GM12872 (cell line): ENCODE data around the gene CENPP.

ENCODE experiments used
- TF ChIP-seq, protein P1 (sequence below): IDR thresholded peaks from 3 replicates; pipeline ENCODE4 v1.5.1; 2011; ENCODE audit warnings: low read depth, mild to moderate bottlenecking, low read length, moderate library complexity; ENCODE audit not compliant: insufficient read depth

CENPP gene

DNA sequence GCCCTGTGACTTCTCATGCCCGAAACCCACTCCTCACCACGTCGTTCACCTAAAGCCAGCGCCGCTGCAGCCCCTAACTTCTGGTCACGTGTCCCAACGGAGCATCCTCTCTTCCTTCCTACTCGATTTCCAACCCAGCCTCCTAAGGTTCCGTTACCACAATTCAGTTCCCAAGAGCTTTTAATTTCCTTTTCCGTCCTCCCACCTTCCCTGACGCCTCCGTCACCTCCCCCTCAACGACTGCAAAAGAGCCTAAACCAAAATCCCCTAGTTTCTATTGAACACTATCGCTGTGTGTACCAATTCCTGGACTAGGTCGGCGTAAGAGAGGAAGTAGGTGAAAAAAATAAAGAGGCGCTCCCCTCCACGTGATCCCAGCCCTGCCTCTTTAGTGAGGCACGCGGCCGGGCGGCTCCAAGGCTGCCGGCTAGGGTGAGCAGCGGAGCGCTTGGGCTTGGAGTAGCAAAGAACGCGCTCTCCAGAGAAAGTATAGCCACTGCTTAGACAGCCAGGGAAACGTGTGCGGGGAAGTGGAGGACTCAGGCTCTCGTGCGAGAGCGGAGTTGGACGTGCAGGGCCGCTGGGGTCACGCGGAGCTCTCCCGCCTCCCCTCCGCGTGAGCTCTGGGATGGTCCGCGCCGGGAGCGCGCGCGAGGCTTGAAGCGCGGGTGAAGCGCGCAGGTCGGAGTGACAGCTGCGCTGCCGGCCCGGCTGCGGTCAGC lies at the start of gene CENPP, which contains the start of gene NOL8:
TSS of gene CENPP (plus strand) at position 685 of the 722 bp plus-strand sequence.
TSS of gene NOL8 (minus strand) at position 82 of the 722 bp plus-strand sequence. CDS start 1,189 bp downstream, outside the sequence.
- TF ChIP-seq, protein P1, sequence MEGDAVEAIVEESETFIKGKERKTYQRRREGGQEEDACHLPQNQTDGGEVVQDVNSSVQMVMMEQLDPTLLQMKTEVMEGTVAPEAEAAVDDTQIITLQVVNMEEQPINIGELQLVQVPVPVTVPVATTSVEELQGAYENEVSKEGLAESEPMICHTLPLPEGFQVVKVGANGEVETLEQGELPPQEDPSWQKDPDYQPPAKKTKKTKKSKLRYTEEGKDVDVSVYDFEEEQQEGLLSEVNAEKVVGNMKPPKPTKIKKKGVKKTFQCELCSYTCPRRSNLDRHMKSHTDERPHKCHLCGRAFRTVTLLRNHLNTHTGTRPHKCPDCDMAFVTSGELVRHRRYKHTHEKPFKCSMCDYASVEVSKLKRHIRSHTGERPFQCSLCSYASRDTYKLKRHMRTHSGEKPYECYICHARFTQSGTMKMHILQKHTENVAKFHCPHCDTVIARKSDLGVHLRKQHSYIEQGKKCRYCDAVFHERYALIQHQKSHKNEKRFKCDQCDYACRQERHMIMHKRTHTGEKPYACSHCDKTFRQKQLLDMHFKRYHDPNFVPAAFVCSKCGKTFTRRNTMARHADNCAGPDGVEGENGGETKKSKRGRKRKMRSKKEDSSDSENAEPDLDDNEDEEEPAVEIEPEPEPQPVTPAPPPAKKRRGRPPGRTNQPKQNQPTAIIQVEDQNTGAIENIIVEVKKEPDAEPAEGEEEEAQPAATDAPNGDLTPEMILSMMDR, result no peak

DNA sequence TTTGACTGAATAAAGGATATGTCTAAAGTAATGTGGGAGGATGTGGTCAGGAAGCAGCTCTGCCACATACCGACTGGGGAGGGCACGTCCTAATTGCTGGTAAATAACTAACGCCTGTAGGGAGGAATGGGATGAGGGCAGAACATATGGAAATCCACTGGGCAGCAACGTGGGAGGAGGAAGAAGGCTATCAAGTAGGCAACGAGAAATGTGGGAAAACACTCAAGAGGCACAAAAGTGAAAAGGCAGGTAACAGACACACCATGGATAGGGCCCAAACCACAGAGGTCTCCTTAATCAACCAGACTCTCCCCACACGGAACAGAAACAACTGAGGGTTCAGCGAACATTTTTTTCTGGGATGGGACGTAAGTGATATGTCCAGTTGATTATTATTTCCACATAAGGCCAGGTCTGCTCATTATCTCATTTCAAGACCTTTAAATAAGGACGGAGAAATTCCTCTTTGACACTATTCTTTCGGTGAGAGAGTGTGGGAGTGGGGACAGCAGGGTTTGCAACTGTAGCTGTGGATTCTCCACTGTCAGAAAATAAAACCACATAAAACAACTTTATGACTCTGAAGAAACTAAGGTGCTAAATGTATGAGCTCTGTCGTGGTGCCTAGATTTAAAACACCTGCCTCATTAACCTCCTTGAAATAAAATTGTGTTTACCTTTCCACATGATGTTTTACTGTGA lies 49.3 kb upstream of the CENPP start:
- TF ChIP-seq, protein P1, result no peak

DNA sequence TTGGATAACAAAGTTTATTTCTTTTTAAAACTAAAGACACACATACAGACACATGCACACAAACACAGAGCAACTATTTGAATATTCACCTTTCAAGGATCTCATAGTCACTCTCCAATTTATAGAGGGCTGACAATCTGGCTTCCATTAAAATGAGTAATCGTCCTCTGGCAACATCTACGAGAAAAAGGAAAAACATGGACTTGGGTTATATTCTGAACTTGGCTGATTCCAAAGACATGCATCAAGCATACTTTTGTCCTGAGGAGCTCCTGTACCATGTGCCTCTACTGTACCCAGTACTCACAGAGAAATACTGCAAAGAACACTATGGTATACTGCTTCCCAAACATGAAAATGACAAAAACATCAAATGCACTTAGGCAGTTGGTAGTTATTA lies 47.6 kb upstream of the CENPP start:
- TF ChIP-seq, protein P1, result no peak

DNA sequence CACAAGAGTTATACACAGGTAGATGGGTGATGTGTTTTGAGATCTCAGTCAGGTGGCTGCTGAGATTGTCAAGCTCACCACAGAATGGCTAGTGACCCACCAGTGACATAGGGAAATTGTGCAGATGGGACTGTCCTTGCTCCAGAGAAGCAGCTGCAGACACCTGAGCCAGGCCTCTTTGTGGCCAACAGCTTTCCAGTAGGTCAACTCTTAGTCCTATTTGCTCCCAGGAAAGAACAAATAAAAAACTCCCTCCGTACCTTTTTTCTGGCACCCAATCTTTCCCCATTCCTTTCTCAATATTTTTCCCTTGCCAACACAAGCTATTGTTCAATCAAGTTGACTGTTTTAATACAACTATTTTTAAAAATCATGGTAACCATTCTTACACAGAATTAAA lies 46.5 kb upstream of the CENPP start:
- TF ChIP-seq, protein P1, result no peak

DNA sequence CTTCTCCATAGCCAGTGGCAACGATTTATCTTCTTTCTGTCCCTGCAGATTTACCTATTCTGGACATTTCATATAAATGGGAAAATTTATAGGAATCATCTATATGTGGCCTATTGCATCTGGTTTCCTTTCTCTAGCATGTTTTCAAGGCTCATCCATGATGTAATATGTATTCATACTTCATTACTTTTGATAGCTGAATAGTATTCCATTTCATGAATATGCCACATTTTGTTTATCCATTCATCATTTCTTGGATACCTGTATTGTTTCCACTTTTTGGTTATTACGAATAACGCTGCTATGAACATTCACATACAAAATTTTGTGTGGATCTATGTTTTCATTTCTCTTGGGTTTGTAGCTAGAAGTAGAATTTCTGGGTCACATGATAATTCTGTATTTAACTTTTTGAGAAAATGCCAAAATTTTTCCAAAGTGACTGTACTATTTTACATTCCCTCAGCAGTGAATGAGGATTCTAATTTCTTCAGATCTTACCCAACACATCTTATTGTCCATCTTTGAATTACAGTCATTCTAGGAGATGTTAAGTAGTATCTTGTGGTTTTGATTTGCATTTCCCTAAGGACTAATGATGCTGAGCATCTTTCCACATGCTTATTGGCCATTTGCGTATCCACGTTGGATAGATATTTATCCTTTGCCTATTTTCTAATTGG lies 35.9 kb upstream of the CENPP start:
- TF ChIP-seq, protein P1, result no peak

DNA sequence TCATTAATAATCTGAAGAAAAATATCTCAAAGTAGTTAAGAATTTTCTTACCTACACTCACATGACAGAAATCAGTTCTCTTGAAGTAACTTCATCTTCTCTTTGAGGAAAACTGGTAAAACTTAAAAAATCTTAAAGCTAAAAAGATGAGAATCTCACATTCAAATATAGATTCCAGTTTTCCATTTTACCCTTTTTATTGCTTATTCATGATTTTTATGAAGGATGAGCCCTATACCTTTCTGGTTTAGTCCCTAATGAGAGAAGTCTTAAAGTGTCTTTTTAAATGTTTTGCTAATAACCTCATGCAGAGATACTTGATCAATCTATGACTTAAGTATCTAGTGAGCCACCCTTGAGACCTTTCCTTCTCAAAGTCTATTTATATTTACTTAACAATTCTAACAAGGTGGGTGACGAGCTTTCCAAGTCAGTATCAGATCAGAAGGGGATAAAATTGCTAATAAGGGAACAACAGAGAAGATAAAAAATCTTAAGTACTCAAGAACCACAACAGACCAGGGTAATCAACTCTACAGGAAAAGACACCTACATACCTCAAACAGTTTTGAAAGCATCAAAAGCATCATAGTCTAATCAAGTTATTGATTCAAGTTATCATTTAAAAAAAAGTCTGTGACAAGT lies 34.8 kb upstream of the CENPP start:
- TF ChIP-seq, protein P1, result no peak

DNA sequence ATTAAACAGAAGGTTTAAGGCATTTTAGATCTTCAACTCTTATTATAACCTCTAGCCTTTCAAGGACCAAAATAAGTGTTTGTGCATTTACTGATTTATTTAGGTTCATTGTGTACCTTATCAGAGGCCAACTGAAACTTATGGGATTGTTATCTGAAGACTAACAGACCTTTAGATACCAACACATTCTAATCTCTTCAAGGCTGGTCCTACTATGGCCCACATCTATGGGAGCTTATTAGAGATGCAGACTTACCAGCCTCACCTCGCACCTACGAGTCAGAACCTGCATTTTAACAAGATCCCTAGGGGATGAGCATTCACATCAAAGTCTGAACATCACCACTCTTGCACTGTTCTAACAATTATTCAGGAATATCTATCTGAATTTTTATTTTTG lies 34.2 kb upstream of the CENPP start:
- TF ChIP-seq, protein P1, result no peak
